GM19328 (cell line): ENCODE results near the gene SLC5A10.
"Not testable (repeated sequence)": the region's sequence is repeated elsewhere in the genome, so short reads cannot be mapped to it uniquely, and the experiment has no call there.

Experiments
- ATAC-seq: cut with Tn5 transposase; IDR thresholded peaks from one replicate; pipeline ENCODE4 v1.9.1; 2021; ENCODE audit warnings: mild to moderate bottlenecking, moderate library complexity; ENCODE audit not compliant: unreplicated experiment

The SLC5A10 gene

GRCh38 chr17:19016297-19016696 is 64.3 kb downstream of the SLC5A10 start:
- ATAC-seq: no peak

DNA sequence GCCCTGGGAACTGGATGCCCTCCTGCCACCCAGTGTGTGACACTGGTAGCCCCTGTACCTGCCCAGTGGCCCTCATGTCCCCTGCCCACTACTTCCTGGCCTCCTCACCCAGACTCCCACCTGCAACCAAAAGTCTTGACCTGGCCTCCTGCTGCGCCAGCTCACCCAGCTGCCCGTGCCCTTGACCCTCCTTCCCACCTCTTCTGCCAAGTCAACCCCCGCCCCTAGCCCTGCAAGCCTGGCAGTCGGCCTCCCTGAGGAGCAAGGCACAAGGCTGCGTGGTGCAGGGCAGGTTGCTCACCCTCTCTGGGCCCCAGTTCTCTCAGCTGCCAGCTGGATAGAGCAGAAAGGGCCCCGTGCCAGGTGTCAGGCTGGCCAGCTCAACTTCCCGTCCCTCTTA is 64.9 kb downstream of the SLC5A10 start:
- ATAC-seq: no peak

DNA sequence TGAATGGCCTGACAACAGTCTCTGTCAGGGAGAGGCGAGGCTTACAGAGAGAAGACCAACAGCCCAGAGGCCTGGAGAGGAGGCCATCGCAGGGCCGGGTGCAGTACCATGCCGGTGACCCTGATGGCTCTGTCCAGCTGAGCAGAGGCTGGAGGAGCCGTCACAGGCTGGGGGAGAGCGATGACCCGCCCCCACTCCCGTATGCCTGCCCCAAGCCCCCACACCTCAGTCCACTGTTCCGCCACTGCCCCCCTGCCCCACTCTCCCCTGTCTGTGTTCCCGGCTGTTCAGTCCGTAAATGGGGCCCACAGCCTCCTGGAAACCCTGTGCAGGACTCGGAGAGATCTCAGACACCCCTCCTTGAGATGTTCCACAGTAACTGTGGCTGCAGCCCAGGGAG is 65.4 kb downstream of the SLC5A10 start:
- no peak for ATAC-seq

DNA sequence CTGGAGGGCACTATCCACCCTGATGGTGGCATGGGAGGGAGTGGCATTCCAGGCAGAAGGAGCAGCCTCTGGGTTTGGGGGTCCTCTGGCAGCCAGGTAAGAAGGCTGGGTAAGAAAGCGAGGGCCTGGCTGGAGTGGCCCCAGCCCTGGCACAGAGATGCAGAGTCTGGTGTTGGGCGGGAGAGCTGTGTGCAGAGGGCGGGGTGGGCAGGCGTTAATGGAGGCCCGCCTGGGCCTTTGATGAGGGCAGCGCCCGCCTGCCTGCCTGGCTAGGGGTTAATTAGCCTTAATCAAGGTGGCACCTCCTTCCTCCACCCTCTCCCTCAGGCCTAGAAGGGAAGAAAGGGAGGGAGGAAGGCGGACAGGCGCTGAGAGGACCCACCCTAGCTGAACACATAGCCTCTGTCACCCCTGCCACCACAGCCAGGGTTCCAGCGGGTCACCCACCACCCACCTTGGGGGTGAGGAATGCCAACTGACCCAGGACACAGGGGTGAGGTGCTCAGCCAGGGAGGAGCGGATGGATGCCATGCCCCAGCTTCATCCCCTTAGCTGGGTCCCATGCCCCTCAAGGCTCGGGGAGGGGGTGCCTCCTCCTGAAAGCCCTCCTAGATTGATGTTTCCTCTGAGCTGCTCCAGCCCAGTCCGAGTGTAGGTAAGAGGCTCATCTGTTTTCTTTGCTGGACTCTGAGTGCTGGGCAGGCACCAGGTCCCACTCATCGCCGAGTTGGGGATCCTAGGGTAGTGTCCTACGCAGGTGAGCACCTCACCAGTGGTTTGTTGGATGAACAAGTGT is 66.0 kb downstream of the SLC5A10 start:
- no peak for ATAC-seq

- no peak for ATAC-seq
Observed at GRCh38 chr17:19018600-19018950, 66.6 kb downstream of the SLC5A10 start.

DNA sequence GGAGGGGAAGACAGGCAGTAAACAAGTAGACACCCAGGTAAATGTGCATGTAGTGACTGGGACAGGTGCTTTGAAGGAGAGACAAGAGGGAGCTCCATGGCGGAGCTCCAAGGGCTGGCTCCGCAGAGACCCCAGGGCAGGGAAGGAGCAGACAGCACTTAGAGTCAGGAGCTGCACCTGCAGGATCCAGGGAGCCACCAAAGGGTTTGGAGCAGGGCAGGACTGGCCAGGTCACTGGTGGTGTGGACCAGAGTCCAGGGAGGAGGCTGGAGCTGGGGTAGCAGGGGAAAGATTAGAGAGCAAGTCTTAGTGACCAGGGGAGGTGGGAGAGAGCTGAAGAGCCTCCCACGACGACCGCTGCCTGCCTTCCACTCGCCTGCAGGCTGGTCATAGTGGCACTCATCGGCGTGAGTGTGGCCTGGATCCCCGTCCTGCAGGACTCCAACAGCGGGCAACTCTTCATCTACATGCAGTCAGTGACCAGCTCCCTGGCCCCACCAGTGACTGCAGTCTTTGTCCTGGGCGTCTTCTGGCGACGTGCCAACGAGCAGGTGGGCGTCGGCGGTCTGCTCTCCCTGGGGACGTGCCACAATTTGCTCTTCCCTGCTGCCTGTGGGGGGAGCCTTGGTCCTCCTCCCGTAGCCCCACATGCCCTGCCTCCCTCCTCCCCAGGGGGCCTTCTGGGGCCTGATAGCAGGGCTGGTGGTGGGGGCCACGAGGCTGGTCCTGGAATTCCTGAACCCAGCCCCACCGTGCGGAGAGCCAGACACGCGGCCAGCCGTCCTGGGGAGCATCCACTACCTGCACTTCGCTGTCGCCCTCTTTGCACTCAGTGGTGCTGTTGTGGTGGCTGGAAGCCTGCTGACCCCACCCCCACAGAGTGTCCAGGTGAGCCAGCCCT is 67.3 kb downstream of the SLC5A10 start:
- no peak for ATAC-seq

DNA sequence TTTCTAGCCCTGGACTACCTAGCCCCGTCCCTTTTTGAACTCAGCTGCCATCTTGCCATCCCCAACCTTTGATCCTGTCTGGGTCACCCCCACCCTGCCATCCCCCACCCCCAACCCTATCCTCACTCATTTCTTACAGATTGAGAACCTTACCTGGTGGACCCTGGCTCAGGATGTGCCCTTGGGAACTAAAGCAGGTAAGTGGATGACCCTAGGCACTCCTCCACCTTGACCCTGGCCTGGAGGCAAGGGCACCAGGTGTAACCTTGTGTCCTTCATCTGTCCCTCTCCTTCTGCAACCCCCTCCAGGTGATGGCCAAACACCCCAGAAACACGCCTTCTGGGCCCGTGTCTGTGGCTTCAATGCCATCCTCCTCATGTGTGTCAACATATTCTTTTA is 68.1 kb downstream of the SLC5A10 start:
- ATAC-seq: no peak

DNA sequence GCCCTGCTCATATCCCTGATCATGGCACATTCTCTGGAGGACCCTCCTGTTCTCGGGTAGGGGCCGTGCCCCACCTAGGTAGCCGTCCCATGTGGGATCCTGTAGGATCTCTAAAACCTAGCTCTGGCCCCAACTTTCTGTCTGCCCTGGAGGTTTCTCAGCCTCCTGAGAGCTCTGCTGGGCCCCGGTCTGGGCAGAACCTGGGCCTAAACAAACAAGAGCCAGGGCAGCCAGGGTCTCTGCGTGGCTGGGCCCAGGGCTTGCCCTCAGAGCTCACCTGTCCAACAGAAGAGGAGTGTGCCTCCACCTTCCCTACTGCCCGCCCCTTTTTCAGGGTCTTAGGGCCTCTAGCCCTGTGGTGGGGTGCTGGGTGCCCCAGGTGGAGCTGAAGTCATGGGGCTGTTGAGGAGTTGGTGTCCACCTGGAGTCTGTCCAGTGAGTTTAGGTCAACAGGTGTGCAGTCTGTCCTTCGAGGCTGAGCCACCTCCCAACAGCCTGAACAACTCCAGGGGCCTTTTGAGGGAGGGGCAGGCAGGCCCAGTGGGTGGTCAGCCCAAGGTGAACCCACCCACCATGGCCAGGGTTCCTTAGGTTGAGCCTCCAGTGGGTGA is 69.2 kb downstream of the SLC5A10 start:
- ATAC-seq: not testable (repeated sequence)

DNA sequence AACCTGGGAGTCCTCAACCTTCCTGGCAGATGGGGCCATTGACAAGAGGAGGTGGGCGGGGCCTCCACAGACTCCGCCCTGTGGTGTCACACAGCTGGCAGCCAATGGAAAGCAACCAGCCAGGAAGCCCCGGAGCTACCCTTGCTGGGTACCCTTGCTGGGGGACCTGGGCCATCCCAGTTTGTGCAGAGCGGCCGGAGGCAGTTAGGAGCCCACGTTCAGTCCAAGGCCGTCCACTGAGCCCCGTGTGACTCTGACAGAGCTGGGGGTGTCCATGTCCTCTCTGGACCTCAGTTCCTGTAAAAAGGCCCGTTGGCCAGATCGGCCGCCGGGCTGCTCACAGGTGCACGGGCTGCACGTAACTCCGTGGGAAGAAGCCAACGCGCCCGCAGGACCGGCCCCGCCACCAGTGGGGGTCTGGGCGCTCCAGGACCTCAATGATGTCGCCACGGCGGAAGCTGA is 69.7 kb downstream of the SLC5A10 start:
- ATAC-seq: no peak

GRCh38 chr17:19022128-19022527 is 70.2 kb downstream of the SLC5A10 start:
- no peak for ATAC-seq

DNA sequence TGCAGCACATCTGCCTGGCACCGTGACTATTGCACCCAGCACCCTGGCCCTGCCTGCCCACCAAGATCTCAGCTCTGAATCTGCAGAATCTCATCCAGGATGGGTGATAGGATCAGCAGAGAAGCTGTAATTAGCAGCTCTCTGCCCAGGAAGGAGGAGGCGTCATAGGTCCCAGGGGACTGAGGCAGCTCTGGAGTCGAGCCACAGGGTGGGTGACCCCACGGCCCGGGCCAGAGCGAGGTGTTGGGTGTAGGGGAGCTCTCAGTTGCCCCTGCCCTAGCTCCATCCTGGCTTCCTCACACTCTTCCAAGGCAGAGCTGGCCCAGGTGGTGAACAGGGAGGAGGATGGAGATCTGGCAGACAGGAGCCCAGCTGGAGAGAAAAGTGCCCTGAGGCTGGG is 70.8 kb downstream of the SLC5A10 start:
- ATAC-seq: no peak

- ATAC-seq: no peak
Observed at GRCh38 chr17:19023209-19023999, 71.4 kb downstream of the SLC5A10 start.

DNA sequence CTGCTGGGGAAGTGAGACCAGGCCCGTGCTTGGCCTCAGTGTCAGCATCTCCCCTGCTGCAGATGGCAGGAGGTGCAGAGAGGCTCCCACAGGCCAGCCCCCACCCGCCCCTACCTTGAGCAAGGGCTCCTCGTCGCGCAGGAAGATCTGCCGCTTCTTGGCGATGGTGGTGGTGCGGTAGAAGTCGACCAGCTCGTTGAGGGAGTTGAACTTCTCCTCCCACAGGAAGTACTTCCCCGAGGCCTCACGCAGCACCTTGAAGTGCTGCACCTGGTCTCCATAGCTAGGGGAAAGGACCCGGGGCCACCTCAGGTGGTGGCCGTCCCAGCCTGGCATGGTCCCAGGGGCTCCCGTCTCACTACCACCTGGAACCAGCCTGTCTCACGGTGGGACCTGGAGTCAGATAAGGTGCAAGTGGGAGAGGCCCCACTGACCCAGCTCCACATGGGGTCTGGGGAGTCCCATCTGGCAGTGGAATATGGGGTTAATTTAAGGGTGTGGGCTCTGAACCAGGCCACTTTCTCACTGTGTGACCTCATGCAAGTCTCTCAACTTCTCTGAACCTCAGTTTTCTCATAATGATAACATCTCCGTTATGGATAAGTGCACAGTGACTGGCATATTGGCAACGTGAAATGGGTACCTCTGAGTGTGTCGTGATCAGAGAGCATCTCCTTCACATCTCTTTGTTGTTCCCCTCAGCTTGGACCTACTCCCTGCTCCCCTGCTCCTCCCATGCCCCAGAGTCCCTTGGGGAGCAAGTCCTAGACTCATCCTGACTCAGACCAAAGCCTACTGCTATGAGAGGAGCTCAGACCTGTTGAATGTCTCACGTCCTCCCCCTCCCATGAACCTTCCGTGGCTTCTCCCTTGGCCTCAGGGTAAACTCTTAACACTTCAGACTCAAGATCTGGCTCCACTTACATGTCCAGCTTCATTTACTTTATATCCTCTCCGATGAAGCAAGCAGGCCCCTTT is 72.4 kb downstream of the SLC5A10 start:
- no peak for ATAC-seq

- not testable (repeated sequence) for ATAC-seq
Observed at GRCh38 chr17:19028671-19029070, 76.7 kb downstream of the SLC5A10 start.

GRCh38 chr17:19029740-19030139 is 77.8 kb downstream of the SLC5A10 start:
- ATAC-seq: not testable (repeated sequence)

DNA sequence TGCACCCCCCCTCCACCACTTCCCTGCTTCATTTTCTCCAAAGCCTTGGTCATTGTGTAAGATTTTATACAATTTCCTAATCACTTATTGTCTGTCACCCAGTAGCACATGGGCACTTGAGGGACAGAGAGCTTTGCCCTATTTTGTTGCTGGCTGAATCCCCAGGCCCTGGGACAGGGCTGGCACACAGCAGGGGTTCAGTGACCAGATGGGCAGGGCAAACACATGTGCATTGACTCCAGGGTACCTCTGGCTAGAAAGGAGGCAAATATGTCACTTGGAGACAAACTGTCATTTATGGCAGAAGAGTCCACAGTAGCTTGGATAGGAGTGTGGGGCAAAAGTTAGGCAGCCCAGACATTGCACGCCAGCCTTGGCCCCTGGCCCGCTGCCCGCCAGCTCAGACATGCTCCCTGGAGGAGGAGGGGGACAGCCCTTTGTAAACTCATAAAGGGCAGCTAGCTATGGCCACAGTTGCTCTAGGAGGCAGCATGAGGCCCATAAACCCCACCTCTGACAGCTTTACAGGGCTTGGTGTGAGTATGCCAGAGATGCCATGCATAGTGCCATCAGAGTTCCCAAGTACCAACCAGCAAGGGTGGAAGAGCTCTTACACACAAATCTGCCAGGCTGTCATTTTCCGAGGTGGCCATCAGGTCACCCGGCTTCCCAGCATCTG is 78.9 kb downstream of the SLC5A10 start:
- not testable (repeated sequence) for ATAC-seq

DNA sequence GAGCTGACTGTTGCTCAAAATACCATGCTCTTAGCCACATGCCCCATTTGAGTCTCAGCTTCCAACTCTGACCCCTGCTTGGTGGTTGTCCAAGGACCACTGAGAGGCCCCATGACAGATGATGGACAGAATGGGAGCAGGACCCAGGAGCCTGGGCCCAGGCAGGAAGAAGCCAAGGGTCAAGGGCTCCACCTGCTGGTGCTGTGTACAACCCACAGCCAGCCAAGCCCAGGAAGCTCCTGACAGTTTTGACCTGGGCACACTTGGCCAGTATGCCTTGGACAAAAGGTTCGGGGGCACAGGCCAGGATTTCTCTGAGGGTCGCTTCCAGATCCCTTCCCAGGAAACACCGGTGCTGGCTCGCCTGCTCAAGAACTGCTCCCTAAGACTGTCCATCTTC is 79.8 kb downstream of the SLC5A10 start:
- ATAC-seq: not testable (repeated sequence)

GRCh38 chr17:19032377-19032988 is 80.5 kb downstream of the SLC5A10 start:
- ATAC-seq: not testable (repeated sequence)
